Measurements from ENCODE around the gene SYT9.
"Not testable (repeated sequence)": the region's sequence is repeated elsewhere in the genome, so short reads cannot be mapped to it uniquely, and the experiment has no call there.

Gene SYT9

GRCh38 chr11:7275133-7275532, 23.4 kb downstream of the SYT9 start:
- no peak for DNase-seq

GRCh38 chr11:7278314-7278917, 26.7 kb downstream of the SYT9 start:
- no peak for DNase-seq

GRCh38 chr11:7279676-7280075, 28.0 kb downstream of the SYT9 start:
- DNase-seq: no peak

- DNase-seq: no peak
Observed at GRCh38 chr11:7281079-7281478, 29.4 kb downstream of the SYT9 start.

- DNase-seq: no peak
Observed at GRCh38 chr11:7281809-7282208, 30.1 kb downstream of the SYT9 start.

GRCh38 chr11:7286178-7286577, 34.5 kb downstream of the SYT9 start:
- no peak for DNase-seq

GRCh38 chr11:7291100-7291829, 39.6 kb downstream of the SYT9 start:
- no peak for DNase-seq

GRCh38 chr11:7292922-7293321, 41.2 kb downstream of the SYT9 start:
- DNase-seq: no peak

- DNase-seq: no peak
Observed at GRCh38 chr11:7299393-7299792, 47.7 kb downstream of the SYT9 start.

GRCh38 chr11:7300281-7300680, 48.6 kb downstream of the SYT9 start:
- no peak for DNase-seq

GRCh38 chr11:7303146-7303545, 51.4 kb downstream of the SYT9 start:
- no peak for DNase-seq

- no peak for DNase-seq
Observed at GRCh38 chr11:7306900-7307299, 55.2 kb downstream of the SYT9 start.

- no peak for DNase-seq
Observed at GRCh38 chr11:7307836-7308235, 56.1 kb downstream of the SYT9 start.

- no peak for DNase-seq
Observed at GRCh38 chr11:7311903-7312302, 60.2 kb downstream of the SYT9 start.

GRCh38 chr11:7314811-7315604, 63.3 kb downstream of the SYT9 start:
- DNase-seq: no peak

- no peak for DNase-seq
Observed at GRCh38 chr11:7319501-7319900, 67.8 kb downstream of the SYT9 start.

GRCh38 chr11:7320306-7320705, 68.6 kb downstream of the SYT9 start:
- no peak for DNase-seq

GRCh38 chr11:7321473-7322450, 70.1 kb downstream of the SYT9 start:
- DNase-seq: no peak

- DNase-seq: no peak
Observed at GRCh38 chr11:7332451-7332850, 80.7 kb downstream of the SYT9 start.

GRCh38 chr11:7332962-7333361, 81.3 kb downstream of the SYT9 start:
- DNase-seq: no peak

GRCh38 chr11:7335442-7335841, 83.7 kb downstream of the SYT9 start:
- not testable (repeated sequence) for DNase-seq

GRCh38 chr11:7341551-7341950, 89.8 kb downstream of the SYT9 start:
- DNase-seq: no peak

All from activated CD4-positive, CD25-positive, alpha-beta regulatory T cell treated with anti-CD3 and anti-CD28 coated beads, Interleukin-2, amount 50 U/mL, for 72 hours (primary cell).